GM21423 (cell line): ENCODE measurements around the gene NMNAT3.

Experiments
- ATAC-seq: cut with Tn5 transposase; IDR thresholded peaks from one replicate; pipeline ENCODE4 v1.9.1; 2021; ENCODE audit warnings: mild to moderate bottlenecking, moderate library complexity; ENCODE audit not compliant: unreplicated experiment

Gene NMNAT3

GRCh38 chr3:139552632-139553365, 125.0 kb downstream of the NMNAT3 start:
- no peak for ATAC-seq

- ATAC-seq, result no peak
Observed at GRCh38 chr3:139548801-139549200, 129.0 kb downstream of the NMNAT3 start.

DNA sequence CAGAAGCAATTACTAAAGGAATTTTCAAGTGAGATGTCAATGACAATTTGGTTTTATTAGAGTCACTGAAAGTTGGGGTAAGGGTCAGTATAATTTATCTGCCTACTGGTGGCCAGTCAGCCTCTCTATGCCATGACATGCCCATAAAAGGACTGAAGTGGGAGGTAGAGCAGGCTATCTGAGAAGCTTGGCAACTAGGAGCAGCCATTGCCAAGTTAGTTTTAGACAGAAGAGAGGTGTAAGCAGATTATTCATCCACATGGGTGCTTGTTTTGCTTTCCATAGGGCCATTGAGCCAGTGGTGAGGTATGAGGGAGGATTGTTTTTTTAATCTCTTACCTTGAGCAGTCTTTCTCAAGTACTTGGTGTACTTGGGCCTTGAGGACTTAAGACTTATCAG, 130.1 kb downstream of the NMNAT3 start:
- no peak for ATAC-seq

DNA sequence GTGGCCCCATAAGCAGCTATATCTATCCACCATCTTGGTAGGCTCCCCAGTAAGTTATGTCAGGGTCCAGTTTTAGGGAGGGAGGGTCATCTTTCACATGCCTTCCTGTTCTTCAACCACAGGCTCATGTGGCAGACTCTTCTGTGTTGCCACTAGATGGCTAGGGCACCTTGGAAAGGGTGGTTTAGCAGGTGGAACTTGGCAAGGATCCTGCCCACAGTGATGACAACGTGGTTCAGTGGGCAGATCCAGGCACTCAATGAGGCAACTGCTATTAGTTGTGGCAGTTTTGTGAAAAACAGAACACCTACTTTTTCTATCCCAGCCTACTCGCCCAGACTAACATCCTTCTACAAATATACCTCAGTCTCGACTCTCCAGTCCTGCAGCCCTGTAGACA, 131.0 kb downstream of the NMNAT3 start:
- ATAC-seq, result no peak

DNA sequence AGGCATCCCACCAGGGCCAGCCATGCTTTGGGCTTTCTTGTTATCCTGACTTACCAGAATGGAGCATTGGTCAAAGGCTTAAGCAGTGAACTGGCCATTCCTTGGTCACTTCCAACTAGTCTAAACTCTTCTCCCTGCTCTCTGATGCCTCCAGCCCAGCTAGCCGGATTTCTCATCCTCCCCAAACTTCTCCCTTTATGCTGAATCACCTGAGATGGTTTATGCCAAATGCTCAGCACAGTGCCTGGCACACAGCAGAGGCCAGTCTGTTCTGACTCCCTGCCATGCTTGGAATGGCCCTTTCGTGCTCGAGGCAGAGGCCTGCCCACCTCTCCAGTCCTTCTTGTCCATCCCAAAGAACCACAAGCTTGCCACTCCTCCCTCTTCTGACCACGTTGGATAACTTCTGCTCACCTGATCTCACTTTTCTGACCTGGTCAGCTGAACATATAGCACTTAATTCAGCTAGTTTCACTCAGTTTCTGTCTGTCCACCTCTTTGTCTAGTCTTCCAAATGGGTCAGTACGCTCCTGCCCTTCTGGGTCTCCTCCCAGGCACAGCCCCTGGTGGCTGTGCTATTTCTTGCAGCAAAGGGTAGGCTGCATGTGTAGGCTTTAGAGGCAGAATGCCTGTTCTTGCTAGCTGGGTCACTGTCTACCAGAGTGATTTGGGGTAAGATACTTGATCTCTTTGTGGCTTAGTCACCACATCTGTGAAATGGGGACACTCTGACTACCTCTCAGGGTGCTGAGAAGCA, 136.1 kb downstream of the NMNAT3 start:
- no peak for ATAC-seq

GRCh38 chr3:139540651-139541531, 136.9 kb downstream of the NMNAT3 start:
- no peak for ATAC-seq

- no peak for ATAC-seq
Observed at GRCh38 chr3:139538733-139539132, 139.0 kb downstream of the NMNAT3 start.

DNA sequence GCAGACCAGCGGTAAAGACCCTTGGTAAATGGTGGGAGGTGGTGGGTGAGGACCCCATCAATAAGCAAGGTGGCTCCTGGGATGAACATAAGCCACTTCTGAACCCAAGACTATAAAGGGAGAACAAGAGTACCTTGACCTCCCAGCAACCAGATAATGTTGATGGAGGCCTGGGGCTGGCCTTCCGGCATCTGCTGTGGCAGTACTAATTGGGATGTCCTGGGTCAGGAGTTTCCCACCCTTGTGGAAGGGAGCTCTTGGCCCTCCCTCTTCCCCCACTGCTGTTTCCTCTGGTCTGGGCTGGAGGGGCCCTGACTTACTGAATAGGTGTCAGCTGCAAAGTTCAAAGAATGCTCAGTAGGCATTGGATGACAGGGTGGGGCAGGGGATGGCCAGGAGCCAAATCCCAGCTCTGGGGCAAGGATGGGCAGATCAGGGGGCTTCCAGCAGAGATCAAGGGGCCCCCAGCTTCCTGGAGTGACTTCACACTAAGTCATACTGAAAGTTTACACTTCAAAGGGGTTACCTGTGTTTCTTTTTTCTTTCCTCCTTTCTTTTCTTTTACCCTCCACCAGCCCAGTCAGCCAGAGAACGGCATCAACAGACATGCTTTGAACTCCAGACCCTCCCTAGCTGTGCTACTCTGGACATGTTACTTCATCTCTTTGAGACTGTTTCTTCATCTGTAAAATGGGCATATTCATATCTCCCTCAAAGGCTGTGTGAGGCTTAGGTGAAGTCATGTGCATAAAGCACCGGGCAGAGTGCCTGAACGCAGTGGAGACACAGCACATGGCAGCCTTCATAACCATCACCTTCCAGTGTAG, 139.8 kb downstream of the NMNAT3 start:
- ATAC-seq, result no peak

DNA sequence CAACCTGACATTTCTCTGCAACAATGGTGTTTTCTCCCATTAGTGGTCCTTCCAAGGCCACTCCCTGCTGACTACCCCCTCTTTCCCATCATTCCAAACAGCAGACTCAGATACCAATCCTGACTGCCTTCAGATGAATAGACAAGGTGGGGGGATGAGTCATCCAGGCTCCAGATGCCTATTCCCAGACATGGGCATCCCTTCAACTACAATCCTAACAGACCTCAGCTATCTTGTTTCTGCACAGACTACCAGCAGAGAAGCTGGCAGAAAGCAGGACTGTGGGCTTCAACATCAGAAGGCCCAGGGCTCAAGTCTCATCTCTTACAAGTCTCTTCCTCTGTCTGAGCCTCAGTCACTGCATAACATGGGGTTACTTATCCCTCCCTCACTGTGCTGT, 140.4 kb downstream of the NMNAT3 start:
- ATAC-seq, result no peak

GRCh38 chr3:139534992-139535879, 142.5 kb downstream of the NMNAT3 start:
- ATAC-seq, result no peak

DNA sequence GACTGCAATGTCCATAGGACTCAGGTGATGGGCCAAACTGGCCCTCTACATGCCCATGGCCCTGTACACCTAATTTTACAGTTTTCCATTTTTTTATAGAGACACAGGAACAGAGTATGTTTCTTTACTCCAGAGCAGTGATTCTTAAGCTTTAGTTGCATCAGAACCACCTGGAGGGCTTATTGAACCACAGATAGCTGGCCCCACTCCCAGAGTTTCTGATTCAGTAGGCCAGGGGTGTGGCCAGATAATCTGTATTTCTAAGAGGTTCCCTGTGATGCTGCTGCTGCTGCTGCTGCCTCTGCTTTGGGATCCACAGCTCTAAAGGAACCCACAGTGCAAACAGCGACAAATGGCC, 143.3 kb downstream of the NMNAT3 start:
- peak; percentile 54 for ATAC-seq

DNA sequence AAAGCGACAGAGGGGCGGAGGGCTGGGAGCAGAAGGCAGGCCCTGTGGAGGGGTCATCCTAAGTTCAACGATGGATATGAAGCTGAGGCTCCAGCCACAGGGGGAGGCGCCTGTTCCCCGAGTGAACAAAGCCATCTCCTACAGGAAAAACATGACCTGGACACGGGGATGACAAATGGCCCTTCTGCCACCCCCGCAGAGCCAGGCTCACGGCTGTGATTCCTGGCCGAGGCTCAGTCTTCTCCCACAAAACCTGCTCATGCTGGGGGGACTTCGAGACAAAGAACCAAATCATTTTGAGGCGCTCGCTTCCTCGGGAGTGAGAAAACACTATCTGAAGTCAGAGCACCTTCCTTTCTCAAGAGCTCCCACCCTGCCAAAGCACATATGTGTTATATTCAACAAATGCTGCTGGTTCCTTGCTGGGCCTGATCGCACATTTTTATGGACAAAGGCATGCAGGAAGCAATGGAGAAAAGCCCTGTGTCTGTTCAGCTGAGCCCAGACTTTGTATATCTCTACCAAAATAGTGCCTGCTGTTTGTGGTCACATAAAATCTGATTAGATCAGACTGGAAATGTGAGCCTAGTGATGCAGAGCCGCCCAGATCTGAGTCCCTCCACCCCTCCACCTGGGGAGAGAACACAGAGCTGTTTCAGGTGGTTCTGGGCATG, 143.9 kb downstream of the NMNAT3 start:
- peak; percentile 32 for ATAC-seq

DNA sequence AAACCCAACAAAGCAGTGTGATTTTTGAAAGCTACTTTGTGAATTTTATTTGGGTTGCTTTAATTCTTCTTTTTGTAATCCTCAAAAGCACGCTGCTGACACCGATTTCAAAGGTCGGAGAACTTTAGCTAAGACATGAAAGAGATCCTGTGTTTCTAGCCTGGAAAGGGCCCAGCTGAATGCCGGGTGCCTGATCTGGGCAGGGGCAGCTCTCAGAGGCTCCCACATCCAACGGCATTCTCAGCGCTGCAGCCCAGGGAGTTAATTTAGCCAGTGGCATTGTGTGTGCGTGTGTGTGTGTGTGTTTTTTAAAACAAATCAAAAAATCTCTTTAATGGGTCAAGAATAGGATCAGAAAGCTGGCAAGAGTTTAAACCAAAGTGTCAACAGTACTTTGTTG, 144.8 kb downstream of the NMNAT3 start:
- ATAC-seq, result no peak

DNA sequence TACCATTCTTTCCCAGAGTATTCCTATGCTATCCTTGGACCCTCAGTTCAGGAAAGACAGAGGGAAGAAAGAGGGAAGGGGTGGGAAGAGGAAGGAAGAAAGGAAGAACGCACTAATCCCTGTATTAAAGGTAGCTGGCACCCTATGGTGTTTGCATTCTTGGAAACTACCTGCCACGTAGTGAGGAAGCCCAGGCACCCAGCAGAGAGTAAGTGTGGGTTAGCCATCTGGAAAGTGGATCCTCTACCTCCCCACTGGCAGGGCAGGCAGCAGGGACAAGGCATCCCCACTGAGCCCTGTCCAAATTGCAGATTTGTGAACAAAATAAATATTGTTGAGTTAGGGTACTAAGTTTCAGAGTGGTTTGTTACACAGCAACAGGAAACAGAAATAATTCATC, 147.1 kb downstream of the NMNAT3 start:
- no peak for ATAC-seq

- no peak for ATAC-seq
Observed at GRCh38 chr3:139529662-139530061, 148.1 kb downstream of the NMNAT3 start.

DNA sequence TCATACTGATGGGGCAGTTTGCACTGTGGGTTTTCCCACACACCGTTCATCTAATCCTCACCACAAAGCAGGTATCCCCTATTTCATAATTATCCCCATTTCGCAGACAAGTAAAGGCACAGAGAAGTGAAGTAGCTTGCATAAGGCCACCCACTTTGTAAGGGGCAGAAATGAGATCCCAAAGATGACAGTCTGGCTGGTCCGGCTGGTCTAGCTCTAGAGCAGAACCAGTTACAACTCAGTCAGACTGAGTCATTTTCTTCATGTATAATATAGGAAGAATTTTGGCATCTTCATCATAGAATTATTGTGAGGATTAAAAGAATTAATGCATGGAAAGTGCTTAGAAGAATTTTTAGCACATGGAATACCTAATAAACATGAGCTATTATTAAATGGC, 148.8 kb downstream of the NMNAT3 start:
- no peak for ATAC-seq

DNA sequence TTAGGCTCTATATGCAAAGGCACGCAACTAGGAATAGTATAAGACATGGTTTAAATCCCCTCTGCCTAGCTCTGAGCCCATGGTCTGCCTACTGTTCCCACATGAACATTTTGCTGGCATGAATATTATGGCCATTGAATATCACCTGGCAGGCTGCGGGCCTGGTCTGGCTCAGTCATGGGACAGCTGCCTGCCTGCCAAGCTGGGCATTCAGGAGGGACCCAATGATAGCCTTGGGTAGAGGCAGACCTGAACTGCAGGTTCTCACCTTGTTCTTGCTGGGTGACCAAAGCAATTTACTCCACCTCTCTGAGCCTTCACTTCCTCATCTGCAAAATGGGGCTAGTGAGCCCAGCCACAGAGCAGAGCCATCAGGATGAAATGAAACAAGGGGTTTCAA, 149.5 kb downstream of the NMNAT3 start:
- no peak for ATAC-seq

- no peak for ATAC-seq
Observed at GRCh38 chr3:139527265-139527664, 150.5 kb downstream of the NMNAT3 start.

DNA sequence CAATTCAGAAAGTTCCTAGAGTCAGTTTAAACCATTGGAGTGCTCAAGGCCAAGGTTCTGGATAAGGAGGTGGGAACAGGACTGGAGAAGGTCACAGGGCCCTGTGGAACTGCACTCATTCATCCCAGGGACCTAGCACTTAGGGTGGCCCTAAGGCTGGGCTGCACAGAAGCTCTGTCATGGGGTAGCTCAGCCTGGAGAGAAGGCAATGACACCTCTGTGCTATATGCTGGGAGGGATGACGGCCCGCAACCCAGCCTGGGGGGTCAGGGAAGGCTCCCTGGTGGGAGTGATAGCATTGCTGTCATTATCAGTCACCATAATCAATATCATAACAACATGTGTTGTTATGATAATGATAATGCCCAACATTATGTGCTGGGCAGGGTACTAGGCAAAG, 151.6 kb downstream of the NMNAT3 start:
- no peak for ATAC-seq
